GM23338 (cell line): ENCODE results near the gene TNS1. TPM values are rescaled to one million over a fixed set of nuclear protein-coding genes. Genes with fewer than 3 reads are reported as not detected.
"Not testable (repeated sequence)": the region's sequence is repeated elsewhere in the genome, so short reads cannot be mapped to it uniquely, and the experiment has no call there.

Experiments
- ATAC-seq: fragments of 200-7000 bp; cut with Tn5 transposase; 3 replicates; pipeline ENCODE4 v1.9.1; 2020
- DNase-seq: peaks from one replicate; pipeline ENCODE4 v3.0.0-alpha.2; 2015; ENCODE audit warnings: low spot score
- H2AFZ ChIP-seq: fragments of 200-600 bp; sonication (generic); 2 replicates; pipeline ENCODE4 v1.8.0; 2016; ENCODE audit warnings: antibody characterized with exemption, mild to moderate bottlenecking, moderate library complexity
- H3F3A ChIP-seq: fragments of 200-600 bp; sonication (generic); replicated peaks from 2 replicates; pipeline ENCODE4 v1.8.0; 2017; ENCODE audit warnings: antibody characterized with exemption, mixed run types, low read depth
- H3K27ac ChIP-seq: fragments of 200-600 bp; sonication (generic); 2 replicates; pipeline ENCODE4 v1.6.1; 2016; ENCODE audit warnings: low read depth
- H3K27me3 ChIP-seq: fragments of 200-600 bp; sonication (generic); 2 replicates; pipeline ENCODE4 v1.8.0; 2016; ENCODE audit warnings: mild to moderate bottlenecking, mixed run types, moderate library complexity; ENCODE audit not compliant: insufficient read depth
- H3K36me3 ChIP-seq: fragments of 200-600 bp; sonication (generic); 2 replicates; pipeline ENCODE4 v1.8.0; 2016; ENCODE audit warnings: mild to moderate bottlenecking; ENCODE audit not compliant: insufficient read depth
- H3K4me1 ChIP-seq: fragments of 200-600 bp; sonication (generic); 2 replicates; pipeline ENCODE4 v1.8.0; 2016; ENCODE audit warnings: mild to moderate bottlenecking, moderate library complexity; ENCODE audit not compliant: insufficient read depth
- H3K4me2 ChIP-seq: fragments of 200-600 bp; sonication (generic); 2 replicates; pipeline ENCODE4 v1.7.1; 2017; ENCODE audit warnings: mixed run types
- H3K4me3 ChIP-seq: fragments of 200-600 bp; sonication (generic); 2 replicates; pipeline ENCODE4 v1.6.1; 2016; ENCODE audit warnings: mixed run types
- H3K79me2 ChIP-seq: fragments of 200-600 bp; sonication (generic); replicated peaks from 2 replicates; pipeline ENCODE4 v1.8.0; 2017; ENCODE audit warnings: mild to moderate bottlenecking; ENCODE audit not compliant: insufficient read depth
- H3K9me2 ChIP-seq: fragments of 200-600 bp; sonication (generic); 2 replicates; pipeline ENCODE4 v1.8.0; 2017; ENCODE audit not compliant: insufficient read depth
- H4K20me1 ChIP-seq: fragments of 200-600 bp; sonication (generic); replicated peaks from 2 replicates; pipeline ENCODE4 v1.8.0; 2017; ENCODE audit warnings: mild to moderate bottlenecking; ENCODE audit not compliant: insufficient read depth
- H3K27ac Mint-ChIP-seq: 2 replicates; pipeline ENCODE4 v1.8.0; 2020; ENCODE audit warnings: inconsistent platforms, mild to moderate bottlenecking, moderate library complexity, mixed read lengths
- H3K27me3 Mint-ChIP-seq: 3 replicates; pipeline ENCODE4 v1.8.0; 2022; ENCODE audit warnings: low read depth, mild to moderate bottlenecking, moderate library complexity, mixed read lengths, inconsistent platforms; ENCODE audit not compliant: insufficient read depth, poor library complexity
- H3K36me3 Mint-ChIP-seq: 3 replicates; pipeline ENCODE4 v1.8.0; 2021; ENCODE audit warnings: low read depth, mild to moderate bottlenecking, inconsistent platforms, moderate library complexity, mixed read lengths
- H3K4me1 Mint-ChIP-seq: 3 replicates; pipeline ENCODE4 v1.8.0; 2020; ENCODE audit warnings: mild to moderate bottlenecking, inconsistent platforms, mixed read lengths
- H3K4me3 Mint-ChIP-seq: 3 replicates; pipeline ENCODE4 v1.8.0; 2021; ENCODE audit warnings: moderate library complexity, mild to moderate bottlenecking, inconsistent platforms, mixed read lengths
- H3K9me3 Mint-ChIP-seq: 3 replicates; pipeline ENCODE4 v1.8.0; 2020; ENCODE audit warnings: moderate library complexity, mild to moderate bottlenecking, inconsistent platforms, mixed read lengths
- JUNB ChIP-seq: IDR thresholded peaks from one replicate; pipeline ENCODE4 v1.6.1; 2016; ENCODE audit warnings: antibody characterized with exemption; ENCODE audit not compliant: unreplicated experiment
- STAT1 ChIP-seq: IDR thresholded peaks from one replicate; pipeline ENCODE4 v1.6.1; 2016; ENCODE audit warnings: antibody characterized with exemption; ENCODE audit not compliant: unreplicated experiment
- ZNF114 ChIP-seq: fragments of 250-450 bp; sonication (Bioruptor Pico); IDR thresholded peaks from 2 replicates; pipeline ENCODE4 v1.5.0; 2020; ENCODE audit warnings: mild to moderate bottlenecking, moderate library complexity
- polyA plus RNA-seq: library from polyadenylated mRNA; unstranded; fragments of >200 nt; fragmentation: Nextera tagmentation; extraction: Ambion mirVana; gene quantifications from 2 replicates; pipeline ENCODE4 v1.2.1, GENCODE V29; 2016
- total RNA-seq: library from RNA; depleted of rRNA; stranded (reverse); fragments of >200 nt; shearing (Covaris generic); gene quantifications from 2 replicates; pipeline ENCODE4 v1.2.3, GENCODE V29; 2014
- TF ChIP-seq, protein P1 (sequence below), 2 experiments: fragments of 200-600 bp in 1 of 2; sonication (generic) in 1 of 2; conservative IDR thresholded peaks; 2 replicates each; pipeline versions ENCODE4 v1.5.1 to v1.6.1; 2016 to 2017; ENCODE audit warnings: antibody characterized with exemption in 2 of 2, low read depth in 2 of 2, mild to moderate bottlenecking in 2 of 2, moderate library complexity in 1 of 2

The TNS1 gene
- total and polyA plus RNA-seq, 2 experiments from 2014 or later: 2.0 to 7.4 TPM

DNA sequence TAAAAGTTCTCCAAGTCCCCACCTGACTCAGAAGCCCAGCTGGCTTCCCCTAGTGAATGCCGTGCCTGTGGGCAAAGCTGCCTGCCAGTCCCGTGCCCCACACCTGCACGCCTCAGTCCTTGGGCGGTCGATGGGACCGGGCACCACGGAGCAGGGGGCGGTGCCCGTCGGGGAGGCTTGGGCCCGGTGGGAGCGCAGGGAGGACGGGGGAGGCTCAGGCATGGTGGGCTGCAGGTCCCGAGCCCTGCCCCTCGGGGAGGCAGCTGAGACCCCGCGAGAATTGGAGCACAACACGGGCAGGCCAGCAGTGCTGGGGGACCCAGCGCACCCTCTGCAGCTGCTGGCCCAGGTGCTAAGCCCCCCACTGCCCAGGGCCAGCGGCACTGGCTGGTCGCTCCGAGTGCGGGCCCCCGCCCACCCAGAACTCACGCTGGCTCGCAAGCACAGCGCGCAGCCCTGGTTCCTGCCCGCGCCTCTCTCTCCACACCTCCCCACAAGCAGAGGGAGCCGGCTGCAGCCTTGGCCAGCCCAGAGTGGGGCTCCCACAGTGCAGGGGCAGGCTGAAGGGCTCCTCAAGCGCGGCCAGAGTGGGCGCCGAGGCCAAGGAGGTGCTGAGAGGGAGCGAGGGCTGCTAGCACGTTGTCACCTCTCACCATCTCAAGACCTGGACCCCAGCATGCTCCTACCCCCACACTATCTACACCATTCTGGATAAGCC is 215.5 kb downstream of the TNS1 start:
- peaks cover 13% of the 10 kb centered on the region for H3K27me3 Mint-ChIP-seq
- H3K9me3 Mint-ChIP-seq: peaks cover 20% of the 10 kb centered on the region
- no peak overlapping the region for H3K4me3 Mint-ChIP-seq

DNA sequence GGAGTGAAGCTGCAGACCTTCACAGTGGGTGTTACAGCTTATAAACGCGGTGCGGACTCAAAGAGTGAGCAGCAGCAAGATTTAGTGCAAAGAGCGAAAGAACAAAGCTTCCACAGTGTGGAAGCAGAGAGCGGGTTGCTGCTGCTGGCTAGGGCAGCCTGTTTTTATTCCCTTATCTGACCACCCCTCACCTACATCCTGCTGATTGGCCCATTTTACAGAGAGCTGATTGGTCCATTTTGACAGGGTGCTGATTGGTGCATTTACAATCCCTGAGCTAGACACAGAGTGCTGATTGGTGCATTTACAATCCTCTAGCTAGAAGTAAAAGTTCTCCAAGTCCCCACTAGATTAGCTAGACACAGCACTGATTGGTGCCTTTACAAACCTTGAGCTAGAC is 216.2 kb downstream of the TNS1 start:
- not testable (repeated sequence) for H3K27me3 ChIP-seq, H3K36me3 Mint-ChIP-seq, H3K4me2 ChIP-seq, H3K4me1 ChIP-seq, H3K4me3 Mint-ChIP-seq, H3K27ac Mint-ChIP-seq, DNase-seq, H3K36me3 ChIP-seq, H3F3A ChIP-seq, H4K20me1 ChIP-seq, H3K79me2 ChIP-seq, ATAC-seq, H3K9me2 ChIP-seq, H2AFZ ChIP-seq, H3K4me3 ChIP-seq, H3K27ac ChIP-seq
- peaks cover 13% of the 10 kb centered on the region for H3K27me3 Mint-ChIP-seq
- peaks cover 12% of the 10 kb centered on the region for H3K4me1 Mint-ChIP-seq
- peaks cover 20% of the 10 kb centered on the region for H3K9me3 Mint-ChIP-seq

More for the DNA sequence above, 215.5 kb downstream of the TNS1 start:
- no peaks in the 10 kb centered on the region for H3K36me3 ChIP-seq
- H3K79me2 ChIP-seq: no peaks in the 10 kb centered on the region
- Mint-ChIP-seq H3K4me1 (peaks cover 12% of the 10 kb centered on the region), H3K27ac (no peak overlapping the region), H3K36me3 (peaks cover 6% of the 10 kb centered on the region; the same call in 2 of the 3 replicates)
- H3K4me1 ChIP-seq: no peaks in the 10 kb centered on the region; the same call in 1 of the 2 replicates
- ATAC-seq (no peak), DNase-seq (no peak)
- H3K27me3 ChIP-seq: no peaks in the 10 kb centered on the region
- no peak overlapping the region for H3K4me3 ChIP-seq
- H2AFZ ChIP-seq: no peak overlapping the region
- no peak overlapping the region for H3K4me2 ChIP-seq
- H3K9me2 ChIP-seq: no peaks in the 10 kb centered on the region
- no peak for TF ChIP-seq JUNB
- TF ChIP-seq STAT1: no peak
- no peaks in the 10 kb centered on the region for H3F3A ChIP-seq
- H4K20me1 ChIP-seq: no peaks in the 10 kb centered on the region
- H3K27ac ChIP-seq: no peak overlapping the region

DNA sequence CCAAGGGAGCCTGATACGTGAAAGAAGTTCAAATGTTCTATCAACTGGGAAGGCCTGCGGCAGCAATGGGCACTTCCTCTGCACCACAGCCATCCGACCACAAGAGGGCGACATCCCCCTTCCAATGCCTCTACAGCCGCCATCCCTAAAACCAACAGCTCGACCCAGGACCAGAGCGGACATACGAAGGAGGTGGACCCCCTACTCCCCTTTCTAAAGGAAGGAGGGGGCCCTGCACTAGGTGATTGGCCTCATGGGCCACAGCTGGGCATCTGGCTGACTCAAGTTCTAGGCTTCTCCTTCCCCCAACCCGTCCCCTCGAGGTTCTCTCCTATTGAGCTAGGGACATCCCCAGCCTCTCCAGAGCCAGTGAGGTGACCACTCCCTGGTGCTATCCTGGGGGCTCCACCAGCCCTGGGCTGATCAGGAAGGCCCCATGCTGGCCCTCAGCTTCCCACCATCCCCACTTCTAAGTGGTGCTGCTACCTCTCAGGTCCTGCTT is 217.2 kb downstream of the TNS1 start:
- DNase-seq (peak; percentile 85), ATAC-seq (peak; percentile 76)
- Histone ChIP-seq H2AFZ (peak overlapping the region; percentile 85), H3K4me2 (no peak overlapping the region), H3K27ac (no peak overlapping the region), H3K27me3 (no peaks in the 10 kb centered on the region), H3K79me2 (no peaks in the 10 kb centered on the region), H3K4me1 (no peaks in the 10 kb centered on the region; the same call in 1 of the 2 replicates), H3K36me3 (no peaks in the 10 kb centered on the region), H3F3A (no peaks in the 10 kb centered on the region), H3K4me3 (no peak overlapping the region), H4K20me1 (no peaks in the 10 kb centered on the region), H3K9me2 (no peaks in the 10 kb centered on the region)
- Mint-ChIP-seq H3K36me3 (peaks cover 6% of the 10 kb centered on the region; the same call in 2 of the 3 replicates), H3K9me3 (peaks cover 20% of the 10 kb centered on the region), H3K4me3 (no peak overlapping the region), H3K27ac (no peak overlapping the region), H3K4me1 (peaks cover 10% of the 10 kb centered on the region), H3K27me3 (peaks cover 12% of the 10 kb centered on the region)
- TF ChIP-seq, protein P1, sequence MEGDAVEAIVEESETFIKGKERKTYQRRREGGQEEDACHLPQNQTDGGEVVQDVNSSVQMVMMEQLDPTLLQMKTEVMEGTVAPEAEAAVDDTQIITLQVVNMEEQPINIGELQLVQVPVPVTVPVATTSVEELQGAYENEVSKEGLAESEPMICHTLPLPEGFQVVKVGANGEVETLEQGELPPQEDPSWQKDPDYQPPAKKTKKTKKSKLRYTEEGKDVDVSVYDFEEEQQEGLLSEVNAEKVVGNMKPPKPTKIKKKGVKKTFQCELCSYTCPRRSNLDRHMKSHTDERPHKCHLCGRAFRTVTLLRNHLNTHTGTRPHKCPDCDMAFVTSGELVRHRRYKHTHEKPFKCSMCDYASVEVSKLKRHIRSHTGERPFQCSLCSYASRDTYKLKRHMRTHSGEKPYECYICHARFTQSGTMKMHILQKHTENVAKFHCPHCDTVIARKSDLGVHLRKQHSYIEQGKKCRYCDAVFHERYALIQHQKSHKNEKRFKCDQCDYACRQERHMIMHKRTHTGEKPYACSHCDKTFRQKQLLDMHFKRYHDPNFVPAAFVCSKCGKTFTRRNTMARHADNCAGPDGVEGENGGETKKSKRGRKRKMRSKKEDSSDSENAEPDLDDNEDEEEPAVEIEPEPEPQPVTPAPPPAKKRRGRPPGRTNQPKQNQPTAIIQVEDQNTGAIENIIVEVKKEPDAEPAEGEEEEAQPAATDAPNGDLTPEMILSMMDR (conservative IDR thresholded peaks at IDR 0.05; ENCODE audit: low read depth in 2 of 2): peak; percentile 92 to 99
- no peak for TF ChIP-seq ZNF114 (CRISPR knock-in tag)
